Loucy (cell line): ENCODE data around the gene CELF2.

Source experiments
- H2AFZ ChIP-seq: fragments of 200-600 bp; sonication (generic); 2 replicates; pipeline ENCODE4 v1.6.0; 2016; ENCODE audit warnings: antibody characterized with exemption, mild to moderate bottlenecking, low read length, moderate library complexity
- H3F3A ChIP-seq: fragments of 200-600 bp; 2 replicates; pipeline ENCODE4 v1.6.0; 2016; ENCODE audit warnings: antibody characterized with exemption, low read depth, mild to moderate bottlenecking
- H3K27me3 ChIP-seq: fragments of 200-600 bp; sonication (generic); 2 replicates; pipeline ENCODE4 v1.6.1; 2014; ENCODE audit warnings: low read length, mild to moderate bottlenecking; ENCODE audit not compliant: insufficient read depth, poor library complexity, severe bottlenecking
- H3K36me3 ChIP-seq: fragments of 200-600 bp; sonication (generic); 2 replicates; pipeline ENCODE4 v1.6.1; 2016; ENCODE audit warnings: low read length; ENCODE audit not compliant: insufficient read depth
- H3K4me1 ChIP-seq: fragments of 200-600 bp; sonication (generic); 2 replicates; pipeline ENCODE4 v1.5.1; 2014; ENCODE audit warnings: low read length, mild to moderate bottlenecking; ENCODE audit not compliant: insufficient read depth, poor library complexity, severe bottlenecking
- H3K4me2 ChIP-seq: fragments of 200-600 bp; sonication (generic); 2 replicates; pipeline ENCODE4 v1.6.0; 2014; ENCODE audit warnings: antibody characterized with exemption, low read length, low read depth, mild to moderate bottlenecking; ENCODE audit not compliant: poor library complexity, severe bottlenecking
- H3K4me3 ChIP-seq: fragments of 200-600 bp; sonication (generic); 2 replicates; pipeline ENCODE4 v1.5.1; 2014; ENCODE audit warnings: low read length, mild to moderate bottlenecking, mixed read lengths; ENCODE audit not compliant: poor library complexity, severe bottlenecking
- H3K79me2 ChIP-seq: fragments of 200-600 bp; sonication (generic); 2 replicates; pipeline ENCODE4 v1.6.1; 2014; ENCODE audit warnings: low read length; ENCODE audit not compliant: insufficient read depth
- H3K9ac ChIP-seq: fragments of 200-600 bp; sonication (generic); 2 replicates; pipeline ENCODE4 v1.6.0; 2014; ENCODE audit warnings: mild to moderate bottlenecking, low read depth, low read length, moderate library complexity; ENCODE audit not compliant: poor library complexity, severe bottlenecking
- H3K9me2 ChIP-seq: fragments of 200-600 bp; sonication (generic); replicated peaks from 2 replicates; pipeline ENCODE4 v1.6.1; 2016; ENCODE audit warnings: low read depth, low read length, mixed read lengths
- H3K9me3 ChIP-seq: fragments of 200-600 bp; sonication (generic); 2 replicates; pipeline ENCODE4 v1.6.1; 2014; ENCODE audit warnings: mild to moderate bottlenecking, antibody characterized with exemption, low read length, low read depth; ENCODE audit not compliant: insufficient read depth
- H4K20me1 ChIP-seq: fragments of 200-600 bp; sonication (generic); 2 replicates; pipeline ENCODE4 v1.6.0; 2014; ENCODE audit warnings: antibody characterized with exemption, low read length, mild to moderate bottlenecking; ENCODE audit not compliant: insufficient read depth, poor library complexity, severe bottlenecking
- EZH2phosphoT487 ChIP-seq: fragments of 200-600 bp; IDR thresholded peaks from 2 replicates; pipeline ENCODE4 v1.6.1; 2018; ENCODE audit warnings: antibody characterized with exemption, mild to moderate bottlenecking, moderate library complexity, borderline replicate concordance
- TF ChIP-seq, protein P1 (sequence below): fragments of 200-600 bp; sonication (generic); conservative IDR thresholded peaks from 2 replicates; pipeline ENCODE4 v1.5.1; 2014; ENCODE audit warnings: mild to moderate bottlenecking, antibody characterized with exemption, low read length

Gene CELF2

DNA sequence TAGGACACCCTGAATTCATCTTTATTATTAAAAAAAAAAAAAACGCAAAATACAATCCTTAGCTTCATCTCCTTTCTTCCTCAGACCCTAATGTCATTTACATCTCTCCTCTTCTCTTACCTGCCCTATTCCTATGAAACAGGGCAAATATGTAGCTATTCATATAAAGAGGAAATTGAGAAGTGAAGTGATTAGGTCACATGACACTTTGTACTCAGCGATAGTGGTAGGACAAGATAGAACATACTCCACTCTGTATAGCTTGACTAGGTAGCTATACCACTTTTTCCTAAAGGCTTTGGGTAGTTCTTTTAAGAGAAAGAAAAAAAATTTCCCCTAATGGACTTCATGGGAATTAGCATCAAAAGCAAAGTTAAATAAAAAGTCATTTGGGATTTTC lies 6.2 kb upstream of the CELF2 start:
- Histone ChIP-seq H3K9me2 (no peaks in the 10 kb centered on the region), H4K20me1 (no peaks in the 10 kb centered on the region), H3K9me3 (no peaks in the 10 kb centered on the region), H2AFZ (no peak overlapping the region), H3K79me2 (no peaks in the 10 kb centered on the region), H3K4me1 (no peaks in the 10 kb centered on the region), H3K9ac (no peak overlapping the region), H3K4me2 (no peak overlapping the region), H3F3A (no peaks in the 10 kb centered on the region), H3K27me3 (no peaks in the 10 kb centered on the region), H3K36me3 (no peaks in the 10 kb centered on the region), H3K4me3 (no peak overlapping the region)
- TF ChIP-seq, protein P1, sequence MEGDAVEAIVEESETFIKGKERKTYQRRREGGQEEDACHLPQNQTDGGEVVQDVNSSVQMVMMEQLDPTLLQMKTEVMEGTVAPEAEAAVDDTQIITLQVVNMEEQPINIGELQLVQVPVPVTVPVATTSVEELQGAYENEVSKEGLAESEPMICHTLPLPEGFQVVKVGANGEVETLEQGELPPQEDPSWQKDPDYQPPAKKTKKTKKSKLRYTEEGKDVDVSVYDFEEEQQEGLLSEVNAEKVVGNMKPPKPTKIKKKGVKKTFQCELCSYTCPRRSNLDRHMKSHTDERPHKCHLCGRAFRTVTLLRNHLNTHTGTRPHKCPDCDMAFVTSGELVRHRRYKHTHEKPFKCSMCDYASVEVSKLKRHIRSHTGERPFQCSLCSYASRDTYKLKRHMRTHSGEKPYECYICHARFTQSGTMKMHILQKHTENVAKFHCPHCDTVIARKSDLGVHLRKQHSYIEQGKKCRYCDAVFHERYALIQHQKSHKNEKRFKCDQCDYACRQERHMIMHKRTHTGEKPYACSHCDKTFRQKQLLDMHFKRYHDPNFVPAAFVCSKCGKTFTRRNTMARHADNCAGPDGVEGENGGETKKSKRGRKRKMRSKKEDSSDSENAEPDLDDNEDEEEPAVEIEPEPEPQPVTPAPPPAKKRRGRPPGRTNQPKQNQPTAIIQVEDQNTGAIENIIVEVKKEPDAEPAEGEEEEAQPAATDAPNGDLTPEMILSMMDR, result no peak
- no peak for TF ChIP-seq EZH2phosphoT487

DNA sequence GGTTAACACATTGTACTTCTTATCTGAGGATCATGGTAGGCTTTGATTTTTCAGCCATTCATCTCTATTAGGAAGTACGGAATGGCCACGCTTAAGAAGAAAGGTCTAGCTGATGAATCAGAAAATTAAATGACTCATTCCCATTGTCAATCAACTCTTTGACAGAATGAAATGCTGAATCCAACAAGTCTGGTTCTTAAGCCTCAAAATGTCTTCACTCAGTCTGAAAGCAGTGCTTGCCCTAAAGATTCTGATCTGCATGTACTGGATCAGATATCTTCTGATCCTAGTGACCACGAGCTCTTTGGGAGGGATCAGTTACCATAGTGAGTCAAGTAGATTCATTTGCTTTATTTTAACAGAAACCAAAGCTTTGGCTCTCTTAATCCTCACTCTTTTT lies 5.7 kb upstream of the CELF2 start:
- H2AFZ ChIP-seq, result no peak overlapping the region

DNA sequence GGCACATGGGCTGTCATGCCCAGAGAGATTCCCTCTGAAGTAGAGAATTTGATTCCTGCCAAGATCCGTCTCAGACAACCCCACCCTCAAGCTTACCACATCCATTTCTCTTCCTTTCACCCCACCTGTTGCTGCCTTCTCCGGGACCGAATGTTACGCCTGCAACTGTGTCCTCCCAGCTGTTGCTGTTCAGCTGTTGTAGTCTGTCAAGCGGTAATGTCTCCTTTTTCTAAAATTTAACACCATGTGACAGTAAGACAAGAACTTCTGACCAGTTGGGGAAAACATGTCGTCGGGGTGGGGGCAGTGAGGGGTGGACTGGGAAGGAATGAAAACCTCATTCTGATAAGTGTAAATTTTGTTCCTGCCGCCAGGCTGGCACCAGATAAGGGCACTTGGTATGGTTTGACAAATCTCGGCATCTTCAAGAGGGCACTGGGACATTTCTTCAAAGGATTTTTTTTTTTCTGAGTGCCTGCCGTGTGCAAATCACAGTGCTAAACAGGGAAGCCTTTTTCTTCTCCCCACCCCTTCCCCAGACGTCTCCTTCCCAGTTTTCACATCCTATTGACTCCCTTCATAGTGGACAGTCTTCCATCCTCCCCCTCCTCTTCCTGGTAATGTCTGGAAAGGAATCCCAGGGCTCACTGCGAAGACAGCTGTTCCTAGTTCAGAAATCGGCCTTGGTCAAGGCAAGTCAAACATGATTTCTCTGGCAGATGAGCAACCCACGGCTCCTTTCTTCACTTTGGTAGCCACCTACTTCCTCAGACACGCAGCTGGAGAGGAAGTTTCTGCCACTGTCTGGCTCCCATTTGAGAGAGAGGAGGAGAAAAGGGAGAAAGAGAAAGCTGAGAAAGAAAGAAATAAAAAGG lies 5.0 kb upstream of the CELF2 start:
- H3K36me3 ChIP-seq, result no peaks in the 10 kb centered on the region
- no peaks in the 10 kb centered on the region for H3K9me2 ChIP-seq
- TF ChIP-seq, protein P1, result no peak
- no peak for TF ChIP-seq EZH2phosphoT487
- no peak overlapping the region for H2AFZ ChIP-seq
- no peaks in the 10 kb centered on the region for H3F3A ChIP-seq
- no peaks in the 10 kb centered on the region for H3K79me2 ChIP-seq
- H3K4me2 ChIP-seq, result no peak overlapping the region
- no peaks in the 10 kb centered on the region for H3K4me1 ChIP-seq
- H3K9ac ChIP-seq, result no peak overlapping the region
- no peaks in the 10 kb centered on the region for H3K27me3 ChIP-seq
- H3K4me3 ChIP-seq, result no peak overlapping the region
- no peaks in the 10 kb centered on the region for H3K9me3 ChIP-seq
- no peaks in the 10 kb centered on the region for H4K20me1 ChIP-seq

More for the DNA sequence above, 5.7 kb upstream of the CELF2 start:
- H3K9me2 ChIP-seq, result no peaks in the 10 kb centered on the region
- no peak overlapping the region for H3K4me2 ChIP-seq
- no peaks in the 10 kb centered on the region for H3K36me3 ChIP-seq
- H3K4me3 ChIP-seq, result no peak overlapping the region
- no peak for TF ChIP-seq EZH2phosphoT487
- TF ChIP-seq, protein P1, result no peak
- H4K20me1 ChIP-seq, result no peaks in the 10 kb centered on the region
- H3K9ac ChIP-seq, result no peak overlapping the region
- H3F3A ChIP-seq, result no peaks in the 10 kb centered on the region
- no peaks in the 10 kb centered on the region for H3K27me3 ChIP-seq
- no peaks in the 10 kb centered on the region for H3K4me1 ChIP-seq
- H3K9me3 ChIP-seq, result no peaks in the 10 kb centered on the region
- no peaks in the 10 kb centered on the region for H3K79me2 ChIP-seq
